T47D (cell line): ENCODE results near the gene TOP2B.

ENCODE experiments used
- DNase-seq, 2 experiments: peaks; one replicate each; pipeline versions ENCODE4 v3.0.0 to v3.0.0-alpha.2; 2011 to 2012; ENCODE audit warnings: low read depth in 1 of 2, low spot score in 1 of 2
- JUND ChIP-seq: IDR thresholded peaks from 2 replicates; pipeline ENCODE4 v1.6.1; 2012; ENCODE audit warnings: low read depth
- in situ Hi-C: cut with HindIII; loops from 2 replicates; pipeline ENCODE4 v1.10.0; 2016; ENCODE audit warnings: low sequenced_read_pairs, low pct_unique_long_range_greater_than_20kb

TOP2B gene

DNA sequence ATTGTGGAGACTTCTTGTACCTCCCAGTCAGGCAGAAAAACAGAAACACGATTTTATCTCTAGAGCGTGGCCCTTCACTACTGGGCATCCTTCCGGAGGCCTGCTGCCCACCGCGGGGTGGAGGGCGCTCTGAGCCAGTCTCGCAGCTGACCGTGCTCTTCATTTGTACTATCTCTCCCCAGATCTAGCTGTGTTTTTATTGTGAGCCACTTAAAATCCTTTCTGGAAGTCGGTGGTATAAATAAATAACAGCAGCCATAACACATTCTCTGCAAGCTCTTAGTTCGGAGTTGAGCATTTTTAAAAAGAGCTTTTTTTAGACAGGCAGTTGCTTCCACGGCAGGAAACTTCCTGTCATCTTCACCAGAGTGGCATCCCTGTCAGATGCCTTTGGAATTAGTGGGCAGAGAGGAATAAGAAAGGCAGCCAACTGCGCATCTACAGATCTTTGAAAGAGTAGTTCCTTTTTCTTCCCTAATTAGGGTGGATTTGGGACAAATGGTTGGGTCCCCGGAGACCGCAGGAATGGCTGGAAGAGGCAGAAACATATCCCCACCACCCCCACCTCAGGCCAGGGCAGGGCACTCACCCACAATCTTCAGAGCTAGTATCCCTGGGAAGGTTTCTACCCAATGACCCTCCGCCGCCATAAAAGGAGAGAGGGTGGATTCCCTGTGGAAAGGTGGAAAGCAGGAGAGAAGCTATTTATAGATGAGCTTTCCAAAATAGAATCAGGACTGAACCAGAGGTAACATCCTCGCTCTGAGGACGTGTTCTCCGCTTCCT is 91.1 kb downstream of the TOP2B start:
- no peak for DNase-seq
- in situ Hi-C loops, result no loop called here
- TF ChIP-seq JUND, result no peak

DNA sequence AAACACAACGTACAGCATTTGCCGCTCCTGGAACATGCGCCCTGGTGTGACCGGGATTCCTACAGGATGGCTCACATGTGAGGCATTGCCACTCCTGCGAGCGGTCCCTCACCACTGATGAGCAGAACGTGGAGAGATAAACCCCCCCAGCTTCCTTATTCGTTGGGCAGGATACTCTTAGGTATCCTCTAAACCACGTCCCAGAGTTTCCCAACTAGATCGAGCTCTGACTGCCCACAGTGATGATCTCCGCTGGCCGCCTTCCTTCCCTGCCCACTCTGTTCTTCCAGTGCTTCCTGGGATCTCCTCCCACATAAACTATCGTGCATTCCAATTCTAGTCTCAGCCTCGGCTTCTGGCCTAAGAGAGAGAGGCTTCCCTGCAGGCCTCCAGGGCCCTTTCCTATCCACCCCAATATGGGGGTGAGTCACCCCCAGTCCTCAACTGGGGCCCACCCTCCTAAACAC is 91.8 kb downstream of the TOP2B start:
- in situ Hi-C loops, result no loop called here
- no peak for TF ChIP-seq JUND
- no peak for DNase-seq

DNA sequence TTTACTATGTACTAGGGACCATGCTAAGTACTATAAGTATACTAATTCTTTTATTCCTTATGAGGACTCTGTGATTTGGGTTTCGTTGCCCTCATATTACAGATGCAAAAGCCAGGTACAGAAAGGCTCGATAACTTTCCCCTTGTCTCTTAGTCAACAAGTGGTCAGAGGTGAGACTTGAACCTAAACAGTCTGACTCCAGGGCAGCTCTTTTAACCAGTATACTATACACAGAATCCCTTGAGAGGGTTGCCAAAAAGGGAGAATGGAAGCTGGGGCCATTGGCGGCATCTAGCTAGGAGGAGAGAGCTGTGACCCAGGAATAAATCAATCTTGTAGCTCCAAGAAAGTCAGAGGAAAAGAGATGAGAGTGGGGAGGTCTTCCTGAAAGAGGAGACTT is 92.4 kb downstream of the TOP2B start:
- DNase-seq, result no peak
- TF ChIP-seq JUND, result no peak
- in situ Hi-C loops, result no loop called here

DNA sequence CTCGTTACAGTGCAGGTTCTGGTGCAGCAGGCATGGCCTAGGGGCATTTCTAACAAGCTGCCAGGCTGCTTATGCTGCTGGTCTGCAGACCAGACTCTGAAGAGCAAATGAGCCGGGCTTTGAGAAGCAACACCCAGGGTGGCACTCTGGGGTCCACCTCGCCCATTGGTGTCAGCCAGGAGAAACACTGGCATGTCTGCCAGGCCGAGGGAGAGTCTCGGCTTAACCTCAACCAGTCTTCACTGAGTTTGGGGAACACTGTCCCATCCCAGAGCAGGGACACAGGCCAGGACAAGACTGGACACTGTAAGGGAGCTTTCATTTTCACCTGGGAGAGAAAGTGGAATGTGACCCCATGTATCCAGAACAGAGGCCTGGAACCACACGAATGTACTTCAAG is 93.4 kb downstream of the TOP2B start:
- in situ Hi-C loops, result no loop called here
- DNase-seq, result peak in 1 of 2 experiments; percentile 23
- no peak for TF ChIP-seq JUND

DNA sequence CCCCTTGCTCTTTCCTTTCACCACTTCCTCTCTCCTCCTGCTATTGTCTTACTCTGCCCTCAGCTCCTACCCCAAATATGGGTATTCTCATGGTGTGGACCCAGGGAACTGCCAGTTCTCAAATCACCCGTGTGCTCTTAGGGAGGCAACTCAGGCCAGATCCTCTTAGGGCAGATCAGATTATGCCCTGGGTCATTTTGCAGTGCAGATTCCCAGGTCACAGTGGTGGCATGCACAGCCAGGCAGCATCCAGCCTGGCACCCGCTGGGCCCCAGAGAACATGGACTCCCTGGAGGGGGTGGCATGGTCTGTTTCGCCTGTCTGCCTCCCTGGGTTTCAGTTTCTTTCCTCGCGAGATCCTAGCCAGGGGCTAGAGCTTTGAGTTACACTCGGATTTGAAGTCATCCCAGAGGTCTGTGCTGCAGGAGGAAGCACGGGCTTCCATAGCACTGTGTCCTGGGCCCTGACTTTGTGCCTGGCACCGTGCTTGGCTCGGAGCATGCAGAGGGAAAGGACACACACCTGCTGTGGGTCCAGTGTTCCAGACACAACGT is 96.1 kb downstream of the TOP2B start:
- in situ Hi-C loops, result no loop called here

DNA sequence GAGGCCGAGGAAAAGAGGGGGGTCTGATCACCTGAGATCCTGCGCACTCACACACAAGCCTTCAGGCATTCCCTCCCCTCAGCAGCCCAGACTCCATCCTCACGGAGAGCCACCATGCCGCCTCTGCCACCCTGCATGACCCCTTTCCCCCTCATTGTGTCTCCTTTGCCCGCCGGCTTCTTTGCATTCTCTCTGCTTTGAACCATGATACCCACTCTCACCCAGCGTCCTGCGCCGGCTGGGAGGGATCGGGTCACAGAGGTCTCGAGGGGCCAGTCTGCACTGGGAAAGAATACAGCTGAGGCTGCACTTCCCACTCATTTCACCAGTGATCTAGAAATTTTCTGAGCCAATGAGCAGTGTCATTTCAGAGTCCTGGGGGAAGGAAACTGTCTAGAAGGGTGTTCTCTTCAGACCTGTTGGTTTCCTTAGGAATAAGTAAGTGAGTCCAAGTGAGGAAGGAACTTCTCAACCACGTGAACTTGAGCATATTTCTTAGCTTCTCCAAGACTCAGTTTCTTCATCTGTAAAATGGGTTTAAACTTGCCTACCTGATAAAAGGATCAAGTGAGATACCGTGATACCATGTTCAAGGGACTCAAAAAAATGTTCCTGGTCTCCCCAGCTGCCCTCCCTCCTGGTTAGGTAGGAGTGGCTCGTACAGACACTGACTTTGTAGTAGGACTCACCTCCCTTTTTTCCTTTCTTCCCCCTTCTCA is 96.7 kb downstream of the TOP2B start:
- no peak for DNase-seq
- in situ Hi-C loops, result no loop called here
- TF ChIP-seq JUND, result no peak

More for the DNA sequence above, 96.1 kb downstream of the TOP2B start:
- no peak for DNase-seq
- TF ChIP-seq JUND, result no peak

DNA sequence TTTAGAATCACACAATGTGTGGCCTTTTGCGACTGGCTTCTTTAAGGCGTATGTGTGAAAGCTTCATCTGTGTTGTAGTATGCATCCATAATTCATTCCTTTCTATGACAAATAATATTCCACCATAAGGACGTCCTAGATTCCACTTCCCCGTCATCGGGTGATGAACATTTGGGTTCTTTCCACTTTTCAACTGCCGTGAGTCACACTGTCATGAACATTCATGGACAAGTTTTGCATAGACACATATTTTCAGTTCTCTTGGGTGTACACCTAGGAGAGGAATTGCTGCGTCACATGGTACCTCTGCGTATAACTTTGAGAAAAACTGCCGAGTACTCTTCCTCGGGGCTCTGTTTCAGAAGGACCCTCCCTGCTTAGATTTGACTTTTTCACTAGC is 97.3 kb downstream of the TOP2B start:
- no peak for DNase-seq
- no peak for TF ChIP-seq JUND
- in situ Hi-C loops, result no loop called here

DNA sequence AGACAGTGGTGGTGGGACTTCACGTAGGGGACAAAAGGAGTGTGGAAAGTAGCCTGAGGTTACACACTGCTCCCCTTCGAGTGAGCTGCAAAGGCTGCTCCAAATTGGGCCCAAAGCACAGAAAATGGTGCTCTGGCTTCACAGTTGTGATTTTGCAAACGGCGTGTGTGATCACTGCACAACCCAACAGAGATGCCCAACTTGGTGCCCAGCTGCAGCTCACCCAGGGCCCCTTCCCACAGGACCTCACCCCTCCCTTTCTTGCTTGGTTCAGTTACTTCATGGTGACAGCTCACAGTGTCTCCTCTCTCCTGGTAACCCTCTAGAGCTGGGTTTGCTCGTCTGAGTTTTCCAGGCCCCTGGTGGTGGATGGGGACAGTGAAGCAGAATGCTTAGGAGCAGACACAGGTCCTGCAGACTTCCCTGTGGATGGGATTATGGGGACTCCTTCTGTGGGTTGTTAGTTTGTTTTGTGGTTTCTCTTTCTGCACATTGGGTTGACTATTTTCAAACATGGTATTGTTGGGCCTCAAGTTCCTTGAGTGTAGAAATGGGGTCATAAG is 98.3 kb downstream of the TOP2B start:
- in situ Hi-C loops, result no loop called here
- peak in 1 of 2 experiments; percentile 30 for DNase-seq
- no peak for TF ChIP-seq JUND

DNA sequence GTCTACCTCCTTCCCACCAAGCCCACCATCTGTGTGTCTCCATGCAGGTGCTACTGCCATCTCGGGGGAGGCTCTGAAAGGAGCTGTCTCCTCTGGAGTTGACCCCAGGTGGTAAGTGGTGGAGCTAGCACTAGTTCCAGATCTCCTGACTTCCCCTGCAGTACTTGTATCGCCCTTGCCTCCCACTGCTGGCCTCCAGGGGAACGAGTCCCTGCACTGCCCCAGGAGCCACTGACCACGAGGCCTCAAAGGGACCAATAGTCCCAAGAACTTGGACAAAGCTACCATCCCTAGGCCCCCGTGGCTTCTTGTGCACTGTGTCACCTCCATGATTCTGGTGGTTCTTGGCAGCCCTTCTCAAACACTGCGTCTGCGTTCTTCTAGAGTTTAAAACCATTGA is 98.9 kb downstream of the TOP2B start:
- in situ Hi-C loops, result no loop called here
- no peak for DNase-seq
- TF ChIP-seq JUND, result no peak

DNA sequence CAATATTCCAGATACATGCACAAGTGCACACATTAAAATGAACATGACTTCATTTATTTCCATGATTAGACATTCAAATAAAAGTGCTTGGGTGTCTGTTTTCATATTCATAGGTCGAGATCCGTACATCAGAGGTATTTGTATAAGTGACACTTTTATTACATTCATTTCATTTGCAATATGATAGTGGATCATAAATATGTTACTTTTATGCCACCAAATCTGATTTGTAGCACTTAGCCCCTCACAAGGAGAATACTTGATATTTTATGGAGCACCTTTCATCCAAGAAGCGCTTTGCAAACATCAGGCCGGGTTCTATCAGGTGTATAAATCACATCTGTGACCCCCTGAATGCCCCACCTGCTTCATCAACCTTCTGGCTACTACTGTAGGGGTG is 100.6 kb downstream of the TOP2B start:
- in situ Hi-C loops, result no loop called here
- DNase-seq, result no peak
- no peak for TF ChIP-seq JUND

DNA sequence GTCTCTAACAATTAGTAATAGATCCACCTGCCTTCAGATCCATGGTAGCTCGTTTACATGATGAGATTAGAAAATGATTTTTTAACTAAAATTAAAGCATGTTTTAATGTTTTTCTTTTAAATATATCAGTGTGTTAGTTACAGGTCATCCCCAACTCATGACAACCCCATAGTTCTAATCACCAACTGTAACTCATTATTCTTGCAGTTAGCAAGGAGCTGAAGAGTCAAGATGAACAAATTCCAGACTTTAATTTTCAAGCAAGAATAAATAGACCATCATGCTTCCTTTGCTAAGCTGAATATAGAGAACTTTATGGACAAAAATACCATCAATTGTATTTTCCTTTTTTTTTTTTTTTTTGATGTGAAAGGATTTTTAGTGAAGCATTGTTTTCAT is 101.1 kb downstream of the TOP2B start:
- no peak for DNase-seq
- TF ChIP-seq JUND, result no peak
- in situ Hi-C loops, result no loop called here

DNA sequence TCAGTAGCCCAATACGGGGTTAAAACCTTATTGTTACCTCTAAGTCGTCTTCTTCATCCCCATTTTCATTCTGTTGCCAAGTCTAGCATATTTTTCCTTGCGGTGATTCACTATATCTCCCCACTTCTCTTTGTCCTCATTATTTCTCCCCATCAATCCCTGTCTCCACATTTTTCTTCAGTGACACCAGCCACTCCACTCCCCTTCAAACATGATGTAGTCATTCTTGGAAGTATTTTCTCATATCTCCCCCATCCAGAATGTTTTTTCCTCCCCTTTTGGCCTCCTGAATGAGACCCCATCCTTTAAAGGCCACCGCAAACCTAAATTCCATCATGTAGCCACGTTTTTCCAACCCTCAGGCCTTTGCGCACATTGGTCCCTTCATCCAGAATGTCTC is 105.9 kb downstream of the TOP2B start:
- TF ChIP-seq JUND, result no peak
- in situ Hi-C loops, result no loop called here
- no peak for DNase-seq

DNA sequence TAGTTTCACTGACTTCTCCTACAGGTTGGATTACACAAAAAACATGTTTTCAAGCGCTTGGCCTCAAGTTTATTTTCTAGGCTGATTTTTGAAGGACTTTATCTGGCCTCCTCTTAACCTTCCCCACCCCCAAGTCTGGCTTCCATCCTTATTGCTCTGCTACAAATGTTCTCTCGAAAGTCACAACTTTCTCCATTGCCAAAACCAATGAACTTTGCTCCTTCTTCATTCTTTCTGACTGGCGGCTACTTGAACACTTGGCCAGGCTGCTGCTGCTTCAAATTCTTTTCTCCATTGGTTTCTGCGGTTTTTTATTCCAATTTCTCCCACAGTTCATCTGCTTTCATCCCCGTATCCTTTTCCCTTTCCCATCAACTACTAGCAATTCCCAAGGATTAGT is 106.6 kb downstream of the TOP2B start:
- TF ChIP-seq JUND, result no peak
- in situ Hi-C loops, result no loop called here
- no peak for DNase-seq
